SK-N-SH (cell line): Measurements from ENCODE around the gene NOTCH2NLA. TPM values are rescaled to one million over a fixed set of nuclear protein-coding genes. Genes with fewer than 3 reads are reported as not detected.
A peak's percentile ranks its signal among the peaks of the same experiment; 100 is the strongest.
"Not testable (repeated sequence)": the region's sequence is repeated elsewhere in the genome, so short reads cannot be mapped to it uniquely, and the experiment has no call there.

ENCODE experiments used
- CTCF ChIA-PET: fragments of 300-600, 350-600 bp; formaldehyde crosslinking; extraction: SDS; loops from one replicate; lab custom pipeline; 2021; lab: Yijun Ruan, JAX
- POLR2A ChIA-PET: fragments of 350-600 bp; sonication (Branson Sonifier 250); formaldehyde crosslinking; extraction: SDS; loops from one replicate; lab custom pipeline; 2020; ENCODE audit warnings: antibody characterized with exemption, inconsistent platforms; lab: Yijun Ruan, JAX
- DNase-seq: peaks from one replicate; pipeline ENCODE4 v3.0.0; 2012
- H2AFZ ChIP-seq: fragments of 200-600 bp; sonication (generic); 2 replicates; pipeline ENCODE4 v1.8.1; 2016; ENCODE audit warnings: antibody characterized with exemption, mild to moderate bottlenecking, low read depth
- H3F3A ChIP-seq: fragments of 200-600 bp; sonication (generic); replicated peaks from 2 replicates; pipeline ENCODE3; 2016; ENCODE audit warnings: antibody characterized with exemption, mild to moderate bottlenecking; ENCODE audit not compliant: insufficient read depth
- H3K27ac ChIP-seq, 2 experiments: fragments of 200-500 bp in 1 of 2; fragments of 200-600 bp in 1 of 2; sonication (Bioruptor generic) in 1 of 2; sonication (generic), shearing (Covaris generic) in 1 of 2; 2 replicates each; pipeline versions ENCODE4 v1.5.1 to v1.6.1; 2014 to 2016; ENCODE audit warnings: low read depth in 2 of 2, inconsistent platforms in 1 of 2, low read length in 1 of 2, mild to moderate bottlenecking in 1 of 2, mixed read lengths in 1 of 2
- H3K27me3 ChIP-seq: fragments of 200-600 bp; sonication (generic), shearing (Covaris generic); 2 replicates; pipeline ENCODE4 v1.6.1; 2016; ENCODE audit warnings: mixed run types; ENCODE audit not compliant: insufficient read depth
- H3K36me3 ChIP-seq, 2 experiments: fragments of 200-500 bp in 1 of 2; fragments of 200-600 bp in 1 of 2; sonication (Bioruptor generic) in 1 of 2; sonication (generic) in 1 of 2; replicated peaks in 1 of 2; 2 replicates each; pipeline versions ENCODE3 to v1.5.1; 2014 to 2016; ENCODE audit warnings: low read length in 1 of 2, mild to moderate bottlenecking in 1 of 2; ENCODE audit not compliant: insufficient read depth in 2 of 2, control insufficient read depth in 1 of 2
- H3K4me1 ChIP-seq, 2 experiments: fragments of 200-500 bp in 1 of 2; fragments of 200-600 bp in 1 of 2; sonication (Bioruptor generic) in 1 of 2; sonication (generic), shearing (Covaris generic) in 1 of 2; 2 replicates each; pipeline versions ENCODE4 v1.5.1 to v1.6.1; 2014 to 2016; ENCODE audit warnings: low read depth in 1 of 2, low read length in 1 of 2, mixed run types in 1 of 2; ENCODE audit not compliant: insufficient read depth in 2 of 2, control insufficient read depth in 1 of 2
- H3K4me2 ChIP-seq: fragments of 200-600 bp; sonication (generic), shearing (Covaris generic); 2 replicates; pipeline ENCODE4 v1.6.1; 2017; ENCODE audit warnings: mixed run types
- H3K4me3 ChIP-seq, 2 experiments: fragments of 200-500 bp in 1 of 2; fragments of 200-600 bp in 1 of 2; sonication (Bioruptor generic) in 1 of 2; sonication (generic), shearing (Covaris generic) in 1 of 2; 2 replicates each; pipeline versions ENCODE4 v1.5.1 to v1.8.1; 2014 to 2016; ENCODE audit warnings: low read depth in 2 of 2, inconsistent platforms in 1 of 2, low read length in 1 of 2, mild to moderate bottlenecking in 1 of 2, mixed read lengths in 1 of 2, moderate library complexity in 1 of 2
- H3K79me2 ChIP-seq: fragments of 200-600 bp; sonication (generic); 2 replicates; pipeline ENCODE4 v1.8.1; 2017; ENCODE audit warnings: mild to moderate bottlenecking; ENCODE audit not compliant: insufficient read depth
- H3K9ac ChIP-seq: fragments of 200-600 bp; sonication (generic); 2 replicates; pipeline ENCODE4 v1.6.1; 2017; ENCODE audit warnings: mixed run types
- H3K9me2 ChIP-seq: fragments of 200-600 bp; sonication (generic); 2 replicates; pipeline ENCODE4 v1.6.1; 2017; ENCODE audit warnings: mixed run types
- H3K9me3 ChIP-seq: fragments of 200-600 bp; sonication (generic); 2 replicates; pipeline ENCODE4 v1.6.1; 2017; ENCODE audit warnings: mixed run types, mild to moderate bottlenecking, moderate library complexity
- H4K20me1 ChIP-seq: fragments of 200-600 bp; sonication (generic); 2 replicates; pipeline ENCODE4 v1.6.1; 2017; ENCODE audit warnings: mild to moderate bottlenecking, mixed run types; ENCODE audit not compliant: insufficient read depth
- WGBS: methylation state at CpG from one replicate; pipeline ENCODE4 v1.1.6; 2017; ENCODE audit warnings: low lambda C conversion rate; 5-methylcytosine and 5-hydroxymethylcytosine counted together
- polyA plus RNA-seq, 3 experiments: library from polyadenylated mRNA; depleted of rRNA; stranded (reverse); fragments of >200 nt; gene quantifications; 2 replicates each; pipeline ENCODE4 v1.2.3, GENCODE V29; 2012
- TF ChIP-seq, protein P1 (sequence below): fragments of 200-600 bp; sonication (generic); IDR thresholded peaks from 2 replicates; pipeline ENCODE4 v1.6.1; 2017; ENCODE audit warnings: antibody characterized with exemption, mild to moderate bottlenecking, moderate library complexity

Gene NOTCH2NLA
- polyA plus RNA-seq, 1 of the 3 experiments (the other 2 are of a cell fraction), result 7.2 TPM

GRCh38 chr1:146144465-146144864, 84.4 kb downstream of the NOTCH2NLA start, which contains the start of gene NBPF10:
TSS of gene NBPF10 (minus strand) at chr1:146144804. CDS start at chr1:146144769, 35 bp downstream.
- POLR2A ChIA-PET, H3F3A ChIP-seq, H3K79me2 ChIP-seq, H3K4me2 ChIP-seq, H3K27ac ChIP-seq, H3K4me1 ChIP-seq, H3K9me2 ChIP-seq, H3K36me3 ChIP-seq, DNase-seq, H3K9me3 ChIP-seq, H4K20me1 ChIP-seq, H2AFZ ChIP-seq, CTCF ChIA-PET, H3K4me3 ChIP-seq, H3K27me3 ChIP-seq, H3K9ac ChIP-seq: not testable (repeated sequence)
- no CpG with 5 or more reads among the region's 7 CpGs for WGBS
- TF ChIP-seq, protein P1, sequence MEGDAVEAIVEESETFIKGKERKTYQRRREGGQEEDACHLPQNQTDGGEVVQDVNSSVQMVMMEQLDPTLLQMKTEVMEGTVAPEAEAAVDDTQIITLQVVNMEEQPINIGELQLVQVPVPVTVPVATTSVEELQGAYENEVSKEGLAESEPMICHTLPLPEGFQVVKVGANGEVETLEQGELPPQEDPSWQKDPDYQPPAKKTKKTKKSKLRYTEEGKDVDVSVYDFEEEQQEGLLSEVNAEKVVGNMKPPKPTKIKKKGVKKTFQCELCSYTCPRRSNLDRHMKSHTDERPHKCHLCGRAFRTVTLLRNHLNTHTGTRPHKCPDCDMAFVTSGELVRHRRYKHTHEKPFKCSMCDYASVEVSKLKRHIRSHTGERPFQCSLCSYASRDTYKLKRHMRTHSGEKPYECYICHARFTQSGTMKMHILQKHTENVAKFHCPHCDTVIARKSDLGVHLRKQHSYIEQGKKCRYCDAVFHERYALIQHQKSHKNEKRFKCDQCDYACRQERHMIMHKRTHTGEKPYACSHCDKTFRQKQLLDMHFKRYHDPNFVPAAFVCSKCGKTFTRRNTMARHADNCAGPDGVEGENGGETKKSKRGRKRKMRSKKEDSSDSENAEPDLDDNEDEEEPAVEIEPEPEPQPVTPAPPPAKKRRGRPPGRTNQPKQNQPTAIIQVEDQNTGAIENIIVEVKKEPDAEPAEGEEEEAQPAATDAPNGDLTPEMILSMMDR, result peak; percentile 27

Other genes with a start within 250 kb of the NOTCH2NLA start
- 44.6 and 77.3 TPM in 2 replicates for gene TXNIP, start 232.4 kb downstream of the NOTCH2NLA start, polyA plus RNA-seq (2012; rRNA removed)
- gene HJV, start 207.3 kb downstream of the NOTCH2NLA start, polyA plus RNA-seq (2012; rRNA removed), result 0.05 TPM in 1 of 2 replicates, not detected in the other
- 0.66 and 0.88 TPM in 2 replicates for gene NBPF10, start 84.2 kb downstream of the NOTCH2NLA start, polyA plus RNA-seq (2012; rRNA removed)